B cell (primary cell): ENCODE data around the gene USP53. TPM values are rescaled to one million over a fixed set of nuclear protein-coding genes. Genes with fewer than 3 reads are reported as not detected.
"Not testable (repeated sequence)": the region's sequence is repeated elsewhere in the genome, so short reads cannot be mapped to it uniquely, and the experiment has no call there.

ENCODE experiments used
- ATAC-seq: fragments of 200-7000 bp; cut with Tn5 transposase; one replicate; pipeline ENCODE4 v1.10.0; 2021; ENCODE audit warnings: low read depth, mild to moderate bottlenecking, moderate number of reproducible peaks, moderate library complexity
- CTCF ChIA-PET: fragments of 350-600 bp; sonication (Branson Sonifier 250); formaldehyde crosslinking; loops from one replicate; lab custom pipeline; 2021; ENCODE audit warnings: antibody characterized with exemption, inconsistent platforms; lab: Charles Lee
- POLR2A ChIA-PET: fragments of 350-600 bp; sonication (Branson Sonifier 250); formaldehyde crosslinking; loops from one replicate; lab custom pipeline; 2021; ENCODE audit warnings: antibody characterized with exemption; lab: Charles Lee
- DNase-seq: peaks from one replicate; pipeline ENCODE4 v3.0.0; 2013
- H2AFZ ChIP-seq: 2 replicates; pipeline ENCODE4 v1.6.1; 2012; ENCODE audit warnings: mild to moderate bottlenecking, low read depth, low read length; ENCODE audit not compliant: insufficient read depth, poor library complexity, severe bottlenecking
- H3K27ac ChIP-seq, 2 donors: 1 replicate in 1 of 2; 2 replicates in 1 of 2; pipeline ENCODE4 v1.5.1; 2012 to 2013; ENCODE audit warnings: low read length in 2 of 2, mild to moderate bottlenecking in 2 of 2, moderate library complexity in 1 of 2
- H3K27me3 ChIP-seq, 4 experiments: fragments of 200-600 bp in 1 of 4; sonication (generic) in 1 of 4; replicated peaks in 1 of 4; 1 replicate in 2 of 4; 2 replicates in 2 of 4; pipeline versions ENCODE4 v1.6.1 to v1.7.0; 2013 to 2016; ENCODE audit warnings: low read length in 3 of 4, mild to moderate bottlenecking in 2 of 4, mixed read lengths in 1 of 4, moderate library complexity in 1 of 4; ENCODE audit not compliant: insufficient read depth in 4 of 4, control insufficient read depth in 3 of 4; ENCODE audit errors: control extremely low read depth in 1 of 4
- H3K36me3 ChIP-seq, 2 experiments: replicated peaks in 1 of 2; 1 replicate in 1 of 2; 2 replicates in 1 of 2; pipeline versions ENCODE4 v1.6.1 to v1.7.1; 2013; ENCODE audit warnings: low read length in 1 of 2; ENCODE audit not compliant: insufficient read depth in 2 of 2, control insufficient read depth in 1 of 2; ENCODE audit errors: control extremely low read depth in 1 of 2, extremely low read depth in 1 of 2
- H3K4me1 ChIP-seq, 2 donors: fragments of 200-600 bp in 1 of 2; sonication (generic) in 1 of 2; 1 replicate in 1 of 2; 2 replicates in 1 of 2; pipeline versions ENCODE4 v1.5.1 to v1.6.1; 2013 to 2017; ENCODE audit warnings: low read length in 2 of 2; ENCODE audit not compliant: control insufficient read depth in 2 of 2, insufficient read depth in 2 of 2
- H3K4me2 ChIP-seq: replicated peaks from 2 replicates; pipeline ENCODE3; 2012; ENCODE audit warnings: mild to moderate bottlenecking, low read depth, low read length; ENCODE audit not compliant: poor library complexity, severe bottlenecking
- H3K4me3 ChIP-seq, 5 experiments: fragments of 200-600 bp in 1 of 5; sonication (generic) in 1 of 5; 1 replicate in 3 of 5; 2 replicates in 2 of 5; pipeline versions ENCODE4 v1.5.1 to v1.7.0; 2011 to 2016; ENCODE audit warnings: low read length in 4 of 5, mild to moderate bottlenecking in 4 of 5, low read depth in 2 of 5, control low read depth in 1 of 5, moderate library complexity in 1 of 5; ENCODE audit not compliant: insufficient read depth in 1 of 5; ENCODE audit errors: control extremely low read depth in 1 of 5, extremely low read depth in 1 of 5
- H3K79me2 ChIP-seq: fragments of 200-600 bp; sonication (generic); one replicate; pipeline ENCODE4 v1.6.0; 2016; ENCODE audit warnings: low read length; ENCODE audit not compliant: control insufficient read depth, insufficient read depth
- H3K9ac ChIP-seq: fragments of 200-600 bp; sonication (generic); 2 replicates; pipeline ENCODE4 v1.6.1; 2017; ENCODE audit warnings: mild to moderate bottlenecking, low read length, moderate library complexity
- H3K9me3 ChIP-seq, 3 donors: one replicate each; pipeline versions ENCODE4 v1.6.1 to v1.7.1; 2013; ENCODE audit warnings: low read length in 2 of 3; ENCODE audit not compliant: control insufficient read depth in 2 of 3, insufficient read depth in 1 of 3; ENCODE audit errors: control extremely low read depth in 1 of 3
- H4K20me1 ChIP-seq: 2 replicates; pipeline ENCODE4 v1.6.0; 2012; ENCODE audit warnings: mild to moderate bottlenecking, low read length; ENCODE audit not compliant: insufficient read depth, control insufficient read depth, poor library complexity, severe bottlenecking
- H3K27ac Mint-ChIP-seq: one replicate; pipeline ENCODE4 v1.8.0; 2021; ENCODE audit warnings: mixed read lengths
- H3K27me3 Mint-ChIP-seq: one replicate; pipeline ENCODE4 v1.8.0; 2021; ENCODE audit warnings: mixed read lengths
- H3K4me1 Mint-ChIP-seq: one replicate; pipeline ENCODE4 v1.8.0; 2021; ENCODE audit warnings: mixed read lengths
- H3K4me3 Mint-ChIP-seq: one replicate; pipeline ENCODE4 v1.8.0; 2021; ENCODE audit warnings: mixed read lengths
- H3K9me3 Mint-ChIP-seq: one replicate; pipeline ENCODE4 v1.8.0; 2022; ENCODE audit warnings: mixed read lengths; ENCODE audit not compliant: insufficient read depth
- EZH2 ChIP-seq: IDR thresholded peaks from 2 replicates; pipeline ENCODE4 v1.6.1; 2012; ENCODE audit warnings: borderline replicate concordance, low read depth, mild to moderate bottlenecking, moderate library complexity, low read length; ENCODE audit not compliant: insufficient read depth, poor library complexity, severe bottlenecking
- WGBS: methylation state at CpG from one replicate; pipeline ENCODE4 v1.1.5; 2013; ENCODE audit warnings: missing lambda C conversion rate; ENCODE audit not compliant: insufficient coverage; 5-methylcytosine and 5-hydroxymethylcytosine counted together
- intact Hi-C: fragments of 100-400 bp; cut with micrococcal nuclease; formaldehyde crosslinking; loops from one replicate; pipeline ENCODE4 v1.10.0; 2022
- polyA plus RNA-seq: library from polyadenylated mRNA; depleted of rRNA; stranded (reverse); fragments of >200 nt; gene quantifications from 2 replicates; pipeline ENCODE4 v1.2.3, GENCODE V29; 2012
- total RNA-seq, 2 donors: library from RNA; stranded (reverse); fragments of 120-200 nt in 1 of 2; gene quantifications; 1 replicate in 1 of 2; 2 replicates in 1 of 2; pipeline versions ENCODE4 v1.2.3 to v1.2.4, GENCODE V29; 2013 to 2022
- TF ChIP-seq, protein P1 (sequence below): fragments of 200-600 bp; IDR thresholded peaks from one replicate; pipeline ENCODE4 v1.8.0; 2022; ENCODE audit warnings: antibody characterized with exemption, mild to moderate bottlenecking

The USP53 gene
- total and polyA plus RNA-seq, 2 donors (not counting 1 experiment from before 2014, with no cell fraction given): 12.9 to 45.0 TPM

DNA sequence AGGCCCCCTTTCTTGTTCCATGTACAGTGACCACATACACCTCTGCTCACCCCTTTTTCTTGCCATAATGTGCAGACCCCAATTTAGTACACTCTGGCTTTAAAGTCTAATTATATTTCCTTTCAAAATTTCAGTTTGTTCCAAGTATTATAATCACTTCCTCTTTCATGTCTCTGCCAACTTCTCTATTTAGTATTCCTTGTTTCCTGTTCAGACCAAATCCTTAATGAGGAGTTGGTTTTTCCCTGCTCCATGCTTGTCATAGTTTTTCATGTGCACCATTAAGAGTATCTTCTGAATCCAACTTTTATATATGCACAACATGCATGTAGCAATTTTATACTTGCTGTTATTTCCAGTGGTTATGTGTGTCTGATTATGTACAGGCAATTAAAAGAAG, 32.3 kb downstream of the USP53 start:
- no peaks in the 10 kb centered on the region for H4K20me1 ChIP-seq
- ChIA-PET CTCF (no interaction called here), POLR2A (no interaction called here)
- no peak overlapping the region for H2AFZ ChIP-seq
- H3K4me3 ChIP-seq: no peak overlapping the region
- no peaks in the 10 kb centered on the region for H3K27me3 Mint-ChIP-seq
- no peak for TF ChIP-seq EZH2
- TF ChIP-seq, protein P1, sequence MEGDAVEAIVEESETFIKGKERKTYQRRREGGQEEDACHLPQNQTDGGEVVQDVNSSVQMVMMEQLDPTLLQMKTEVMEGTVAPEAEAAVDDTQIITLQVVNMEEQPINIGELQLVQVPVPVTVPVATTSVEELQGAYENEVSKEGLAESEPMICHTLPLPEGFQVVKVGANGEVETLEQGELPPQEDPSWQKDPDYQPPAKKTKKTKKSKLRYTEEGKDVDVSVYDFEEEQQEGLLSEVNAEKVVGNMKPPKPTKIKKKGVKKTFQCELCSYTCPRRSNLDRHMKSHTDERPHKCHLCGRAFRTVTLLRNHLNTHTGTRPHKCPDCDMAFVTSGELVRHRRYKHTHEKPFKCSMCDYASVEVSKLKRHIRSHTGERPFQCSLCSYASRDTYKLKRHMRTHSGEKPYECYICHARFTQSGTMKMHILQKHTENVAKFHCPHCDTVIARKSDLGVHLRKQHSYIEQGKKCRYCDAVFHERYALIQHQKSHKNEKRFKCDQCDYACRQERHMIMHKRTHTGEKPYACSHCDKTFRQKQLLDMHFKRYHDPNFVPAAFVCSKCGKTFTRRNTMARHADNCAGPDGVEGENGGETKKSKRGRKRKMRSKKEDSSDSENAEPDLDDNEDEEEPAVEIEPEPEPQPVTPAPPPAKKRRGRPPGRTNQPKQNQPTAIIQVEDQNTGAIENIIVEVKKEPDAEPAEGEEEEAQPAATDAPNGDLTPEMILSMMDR: no peak
- no peak overlapping the region for H3K27ac Mint-ChIP-seq
- no peaks in the 10 kb centered on the region for H3K9me3 Mint-ChIP-seq
- ATAC-seq (no peak), DNase-seq (no peak)
- no peaks in the 10 kb centered on the region for H3K79me2 ChIP-seq
- no peak overlapping the region for H3K4me2 ChIP-seq
- no peak overlapping the region for H3K27ac ChIP-seq
- no peak overlapping the region for H3K4me3 Mint-ChIP-seq
- H3K9me3 ChIP-seq: no peaks in the 10 kb centered on the region
- H3K27me3 ChIP-seq: no peaks in the 10 kb centered on the region
- peaks cover 14% of the 10 kb centered on the region for H3K4me1 Mint-ChIP-seq
- peaks cover 5 to 6% of the 10 kb centered on the region in 2 donors for H3K4me1 ChIP-seq
- H3K9ac ChIP-seq: no peak overlapping the region
- intact Hi-C loops: no loop called here
- H3K36me3 ChIP-seq: no peaks in the 10 kb centered on the region

DNA sequence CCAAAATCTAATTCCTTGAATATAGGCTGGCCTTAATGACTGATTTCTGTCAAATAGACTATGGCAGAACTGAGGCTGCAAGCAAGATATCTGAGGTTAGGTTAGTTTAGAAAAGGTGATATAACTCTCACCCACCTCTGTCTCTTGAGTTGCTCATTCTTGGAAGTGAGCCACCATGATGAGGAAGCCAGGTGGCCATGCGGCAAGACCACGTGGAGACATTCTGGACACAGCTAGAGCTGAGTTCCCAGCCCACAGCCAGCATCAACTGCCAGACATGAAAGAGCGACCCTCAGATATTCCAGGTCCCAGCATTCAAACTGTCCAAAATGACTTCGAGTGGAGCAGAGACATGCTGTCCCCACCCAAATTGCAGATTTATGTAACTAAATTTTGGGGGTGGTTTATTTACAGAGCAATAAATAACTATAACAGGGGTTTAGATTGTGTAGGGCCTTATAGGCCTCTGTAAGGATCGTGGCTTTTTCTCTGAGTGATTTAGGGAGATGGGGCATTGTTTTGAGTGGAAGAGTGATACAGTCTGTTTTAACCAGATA, 33.7 kb downstream of the USP53 start:
- Histone ChIP-seq H4K20me1 (no peaks in the 10 kb centered on the region), H3K4me1 (peaks cover 5 to 6% of the 10 kb centered on the region in 2 donors), H3K9ac (no peak overlapping the region), H3K27ac (no peak overlapping the region), H3K4me3 (no peak overlapping the region), H3K9me3 (no peaks in the 10 kb centered on the region), H2AFZ (no peak overlapping the region), H3K27me3 (no peaks in the 10 kb centered on the region), H3K79me2 (no peaks in the 10 kb centered on the region), H3K36me3 (no peaks in the 10 kb centered on the region), H3K4me2 (no peak overlapping the region)
- intact Hi-C loops: no loop called here
- DNase-seq (no peak), ATAC-seq (no peak)
- no peak for TF ChIP-seq EZH2
- TF ChIP-seq, protein P1: no peak
- Mint-ChIP-seq H3K27me3 (no peaks in the 10 kb centered on the region), H3K27ac (peak overlapping the region; percentile 53), H3K4me3 (no peak overlapping the region), H3K4me1 (peaks cover 14% of the 10 kb centered on the region), H3K9me3 (no peaks in the 10 kb centered on the region)
- 90% methylated on average over 2 of the region's 5 CpGs for WGBS
- POLR2A ChIA-PET: interaction anchor here (0.6 kb wide), 1 partner anchor 32 kb away, joined by 5 read pairs; no protein-coding TSS in a partner anchor
- CTCF ChIA-PET: no interaction called here

DNA sequence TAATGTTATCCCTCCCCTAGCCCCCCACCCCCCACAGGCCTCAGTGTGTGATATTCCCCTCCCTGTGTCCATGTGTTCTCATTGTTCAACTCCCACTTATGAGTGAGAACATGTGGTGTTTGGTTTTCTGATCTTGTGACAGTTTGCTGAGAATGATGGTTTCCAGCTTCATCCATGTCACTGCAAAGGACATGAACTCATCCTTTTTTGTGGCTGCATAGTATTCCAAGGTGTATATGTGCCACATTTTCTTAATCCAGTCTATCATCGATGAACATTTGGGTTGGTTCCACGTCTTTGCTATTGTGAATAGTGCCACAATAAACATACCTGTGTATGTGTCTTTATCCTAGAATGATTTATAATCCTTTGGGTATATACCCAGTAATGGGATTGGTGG, 38.5 kb downstream of the USP53 start:
- H3K27ac ChIP-seq, H3K27me3 ChIP-seq, H3K79me2 ChIP-seq, H3K4me2 ChIP-seq, H2AFZ ChIP-seq, H3K4me3 Mint-ChIP-seq, H3K4me1 ChIP-seq, H3K9ac ChIP-seq, H3K27ac Mint-ChIP-seq, POLR2A ChIA-PET, H3K27me3 Mint-ChIP-seq, CTCF ChIA-PET, H3K4me1 Mint-ChIP-seq, DNase-seq, H3K9me3 ChIP-seq, ATAC-seq, H3K4me3 ChIP-seq, intact Hi-C loops, H4K20me1 ChIP-seq: not testable (repeated sequence)
- H3K9me3 Mint-ChIP-seq: peaks cover 16% of the 10 kb centered on the region
- no CpG with 5 or more reads among the region's 2 CpGs for WGBS
- H3K36me3 ChIP-seq: peaks cover 0 to 11% of the 10 kb centered on the region in 2 experiments
